HL-60 (cell line): ENCODE data around the gene SMURF1.

Source experiments
- DNase-seq, 2 experiments: peaks; one replicate each; pipeline ENCODE4 v3.0.0-alpha.2; 2010 to 2020; ENCODE audit warnings: low read depth in 1 of 2, low spot score in 1 of 2
- H3K27ac ChIP-seq: fragments of 250-450 bp; sonication (Bioruptor Pico); replicated peaks from 2 replicates; pipeline ENCODE4 v1.5.1; 2020; ENCODE audit warnings: mild to moderate bottlenecking, moderate library complexity
- H3K27me3 ChIP-seq: fragments of 250-450 bp; sonication (Bioruptor Pico); 2 replicates; pipeline ENCODE4 v1.5.1; 2021; ENCODE audit warnings: mild to moderate bottlenecking, moderate library complexity; ENCODE audit not compliant: insufficient read depth, poor library complexity, severe bottlenecking
- H3K4me3 ChIP-seq: replicated peaks from 2 replicates; pipeline ENCODE4 v1.5.1; 2011; ENCODE audit warnings: mild to moderate bottlenecking, control low read depth, low read length; ENCODE audit not compliant: insufficient read depth
- CTCF ChIP-seq: IDR thresholded peaks from one replicate; pipeline ENCODE4 v1.5.1; 2011; ENCODE audit warnings: low read length, control low read depth, inconsistent platforms; ENCODE audit not compliant: insufficient read depth
- GABPA ChIP-seq: IDR thresholded peaks from 2 replicates; pipeline ENCODE4 v1.6.1; 2012; ENCODE audit warnings: low read depth
- POLR2AphosphoS5 ChIP-seq: IDR thresholded peaks from 2 replicates; pipeline ENCODE4 v1.6.1; 2012; ENCODE audit warnings: low read depth
- REST ChIP-seq: IDR thresholded peaks from 2 replicates; pipeline ENCODE4 v1.6.1; 2012; ENCODE audit warnings: low read depth; ENCODE audit not compliant: insufficient replicate concordance
- SPI1 ChIP-seq: IDR thresholded peaks from 2 replicates; pipeline ENCODE4 v1.6.1; 2012; ENCODE audit warnings: low read depth, mild to moderate bottlenecking, borderline replicate concordance

The SMURF1 gene

DNA sequence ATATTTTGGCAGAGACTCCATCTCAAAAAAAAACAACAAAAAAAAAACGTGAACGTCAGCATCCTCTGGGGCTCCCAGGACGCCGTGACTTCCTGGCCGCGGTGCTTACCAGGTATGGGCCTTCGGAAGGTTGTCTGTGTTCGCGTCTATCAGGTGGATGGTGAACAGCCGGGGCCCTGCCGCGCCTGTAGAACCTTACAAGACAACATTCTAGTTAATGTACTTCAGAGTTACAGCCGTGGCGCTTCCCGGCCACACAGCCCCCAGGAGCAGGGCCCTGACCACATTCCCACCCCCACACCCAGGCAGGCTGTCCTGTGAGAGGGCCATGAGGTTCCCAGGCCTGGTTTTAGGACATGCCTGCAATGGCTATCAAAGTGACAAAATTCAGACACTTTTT is 111.0 kb downstream of the SMURF1 start:
- H3K27me3 ChIP-seq, result no peaks in the 10 kb centered on the region
- H3K4me3 ChIP-seq, result no peak overlapping the region
- TF ChIP-seq SPI1 (no peak), CTCF (no peak), GABPA (no peak), POLR2AphosphoS5 (no peak)
- no peak overlapping the region for H3K27ac ChIP-seq
- DNase-seq, result no peak

GRCh38 chr7:99031496-99031895 is 112.4 kb downstream of the SMURF1 start:
- Histone ChIP-seq H3K27me3 (no peaks in the 10 kb centered on the region), H3K27ac (no peak overlapping the region), H3K4me3 (no peak overlapping the region)
- no peak for DNase-seq
- no peak for TF ChIP-seq POLR2AphosphoS5
- no peak for TF ChIP-seq CTCF
- no peak for TF ChIP-seq GABPA
- no peak for TF ChIP-seq SPI1
- no peak for TF ChIP-seq REST

GRCh38 chr7:99030951-99031350 is 113.0 kb downstream of the SMURF1 start:
- Histone ChIP-seq H3K4me3 (no peak overlapping the region), H3K27ac (no peak overlapping the region), H3K27me3 (no peaks in the 10 kb centered on the region)
- TF ChIP-seq POLR2AphosphoS5 (no peak), GABPA (no peak), CTCF (no peak), SPI1 (no peak), REST (no peak)
- DNase-seq, result no peak

DNA sequence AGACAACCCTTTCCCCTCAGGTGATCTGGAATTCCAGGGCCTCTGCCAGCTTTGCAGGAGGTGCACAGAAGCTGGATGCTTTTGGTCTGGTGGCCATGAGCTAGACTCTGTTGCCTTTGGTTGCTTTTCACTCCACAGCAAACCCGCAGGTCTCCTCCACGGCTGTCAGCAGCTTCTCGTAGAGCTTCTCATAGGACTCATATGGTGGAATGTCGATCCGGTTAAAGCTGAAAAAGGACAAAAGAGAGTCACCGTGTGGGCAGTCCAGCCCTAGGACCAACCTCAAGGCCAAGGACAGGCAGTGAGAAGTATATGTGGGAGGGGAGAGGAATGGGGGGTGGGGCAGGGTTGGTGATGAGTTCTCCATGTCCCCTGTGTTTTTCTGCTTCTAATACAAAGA is 113.5 kb downstream of the SMURF1 start:
- no peak overlapping the region for H3K4me3 ChIP-seq
- H3K27me3 ChIP-seq, result no peaks in the 10 kb centered on the region
- no peak overlapping the region for H3K27ac ChIP-seq
- no peak for TF ChIP-seq CTCF
- TF ChIP-seq GABPA, result no peak
- no peak for TF ChIP-seq POLR2AphosphoS5
- TF ChIP-seq SPI1, result no peak
- TF ChIP-seq REST, result no peak
- no peak for DNase-seq
